Esophagus muscularis mucosa (tissue), 4 donors: ENCODE results near the gene CCDC88A. TPM values are rescaled to one million over a fixed set of nuclear protein-coding genes. Genes with fewer than 3 reads are reported as not detected.
"Not testable (repeated sequence)": the region's sequence is repeated elsewhere in the genome, so short reads cannot be mapped to it uniquely, and the experiment has no call there.

Experiments used
- DNase-seq: peaks from one replicate; pipeline ENCODE4 v3.0.0-alpha.2; 2017; ENCODE audit errors: extremely low spot score
- H3K27ac ChIP-seq, 4 donors: fragments of 200-600 bp; sonication (generic); replicated peaks in 1 of 4; 1 replicate in 3 of 4; 2 replicates in 1 of 4; pipeline ENCODE4 v1.5.1; 2016 to 2019; ENCODE audit warnings: mild to moderate bottlenecking in 1 of 4
- H3K27me3 ChIP-seq, 4 donors: fragments of 200-600 bp; sonication (generic); one replicate each; pipeline versions ENCODE4 v1.5.1 to v1.6.0; 2016 to 2019
- H3K36me3 ChIP-seq, 4 donors: fragments of 200-600 bp; sonication (generic); one replicate each; pipeline ENCODE4 v1.5.1; 2016 to 2019
- H3K4me1 ChIP-seq, 4 donors: fragments of 200-600 bp; sonication (generic); one replicate each; pipeline ENCODE4 v1.5.1; 2016 to 2019
- H3K4me3 ChIP-seq, 4 donors: fragments of 200-600 bp; sonication (generic); 1 replicate in 2 of 4; 2 replicates in 2 of 4; pipeline ENCODE4 v1.5.1; 2016 to 2019; ENCODE audit warnings: mild to moderate bottlenecking in 4 of 4, moderate library complexity in 1 of 4
- H3K9me3 ChIP-seq, 4 donors: fragments of 200-600 bp; sonication (generic); 1 replicate in 3 of 4; 2 replicates in 1 of 4; pipeline ENCODE4 v1.5.1; 2016 to 2019
- EP300 ChIP-seq: sonication (generic); formaldehyde crosslinking; IDR thresholded peaks from one replicate; pipeline ENCODE4 v1.6.1; 2017; ENCODE audit warnings: antibody characterized with exemption
- POLR2A ChIP-seq: fragments of 450-650 bp; IDR thresholded peaks from one replicate; pipeline ENCODE4 v1.6.1; 2017; ENCODE audit warnings: antibody characterized with exemption, moderate library complexity, mild to moderate bottlenecking, low read depth
- POLR2AphosphoS5 ChIP-seq, 2 donors: sonication (generic); formaldehyde crosslinking; IDR thresholded peaks; one replicate each; pipeline ENCODE4 v1.6.1; 2017; ENCODE audit warnings: antibody characterized with exemption in 2 of 2
- WGBS: methylation state at CpG from one replicate; pipeline ENCODE4 v1.1.5; 2018; 5-methylcytosine and 5-hydroxymethylcytosine counted together
- intact Hi-C: fragments of 100-400 bp; cut with DNase I; formaldehyde crosslinking; loops from one replicate; pipeline ENCODE4 v1.15.1; 2023
- total RNA-seq, 4 donors: library from RNA; depleted of rRNA; stranded (reverse); fragments of >200 nt; gene quantifications; one replicate each; pipeline versions ENCODE4 v1.1.0 to v1.2.1, GENCODE V29; 2016
- TF ChIP-seq, protein P1 (sequence below), 3 experiments: fragments of 200-600 bp in 2 of 3; fragments of 450-650 bp in 1 of 3; sonication (generic) in 2 of 3; IDR thresholded peaks; one replicate each; pipeline ENCODE4 v1.5.1; 2017 to 2019; ENCODE audit warnings: antibody characterized with exemption in 3 of 3, mild to moderate bottlenecking in 2 of 3, moderate library complexity in 1 of 3

CCDC88A gene
- total RNA-seq, 4 donors from 2014 or later: 29.7 to 58.6 (median 38.5) TPM

DNA sequence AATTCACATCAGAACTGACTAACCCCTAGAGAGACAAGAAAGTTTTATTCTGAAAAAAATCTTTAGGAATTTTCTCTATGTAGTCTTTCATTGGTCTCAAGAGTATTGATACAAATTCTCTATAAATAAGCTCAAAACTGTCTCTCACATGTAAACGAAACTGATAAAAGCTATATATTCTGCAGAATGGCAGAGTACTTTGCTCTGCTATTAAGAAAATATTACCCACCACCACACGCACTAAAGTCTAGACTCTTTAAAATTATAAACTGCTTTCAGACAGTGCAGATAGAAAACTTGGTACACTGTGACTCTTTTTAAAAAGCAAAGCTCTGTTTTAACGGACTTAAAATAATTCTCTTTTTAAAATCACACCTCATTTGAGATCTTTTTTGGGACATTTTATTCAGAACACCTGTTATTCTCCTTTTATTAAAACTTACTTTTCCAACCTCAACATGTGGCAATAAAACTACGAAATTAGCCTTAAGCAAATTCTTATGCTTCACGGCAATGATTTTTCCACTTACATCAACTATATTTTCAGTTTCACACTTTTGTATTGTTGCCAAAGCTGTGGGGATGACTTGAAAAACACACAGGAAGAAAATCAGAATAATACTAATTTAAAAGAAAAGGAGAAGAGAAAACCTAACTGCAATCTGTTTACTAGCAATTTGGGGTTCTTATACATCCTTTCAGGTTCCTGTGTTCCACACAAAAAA is 58.0 kb downstream of the CCDC88A start:
- no peak overlapping the region for H3K27ac ChIP-seq
- H3K27me3 ChIP-seq: no peaks in the 10 kb centered on the region
- H3K9me3 ChIP-seq: no peaks in the 10 kb centered on the region
- intact Hi-C loops: no loop called here
- DNase-seq: no peak
- WGBS: 80% methylated on average over 5 of the region's 5 CpGs
- H3K4me1 ChIP-seq: peaks cover 0 to 27% (median 23%) of the 10 kb centered on the region in 4 donors
- no peak overlapping the region for H3K4me3 ChIP-seq
- H3K36me3 ChIP-seq: no peaks in the 10 kb centered on the region
- TF ChIP-seq POLR2A: no peak
- no peak for TF ChIP-seq EP300
- TF ChIP-seq, protein P1, sequence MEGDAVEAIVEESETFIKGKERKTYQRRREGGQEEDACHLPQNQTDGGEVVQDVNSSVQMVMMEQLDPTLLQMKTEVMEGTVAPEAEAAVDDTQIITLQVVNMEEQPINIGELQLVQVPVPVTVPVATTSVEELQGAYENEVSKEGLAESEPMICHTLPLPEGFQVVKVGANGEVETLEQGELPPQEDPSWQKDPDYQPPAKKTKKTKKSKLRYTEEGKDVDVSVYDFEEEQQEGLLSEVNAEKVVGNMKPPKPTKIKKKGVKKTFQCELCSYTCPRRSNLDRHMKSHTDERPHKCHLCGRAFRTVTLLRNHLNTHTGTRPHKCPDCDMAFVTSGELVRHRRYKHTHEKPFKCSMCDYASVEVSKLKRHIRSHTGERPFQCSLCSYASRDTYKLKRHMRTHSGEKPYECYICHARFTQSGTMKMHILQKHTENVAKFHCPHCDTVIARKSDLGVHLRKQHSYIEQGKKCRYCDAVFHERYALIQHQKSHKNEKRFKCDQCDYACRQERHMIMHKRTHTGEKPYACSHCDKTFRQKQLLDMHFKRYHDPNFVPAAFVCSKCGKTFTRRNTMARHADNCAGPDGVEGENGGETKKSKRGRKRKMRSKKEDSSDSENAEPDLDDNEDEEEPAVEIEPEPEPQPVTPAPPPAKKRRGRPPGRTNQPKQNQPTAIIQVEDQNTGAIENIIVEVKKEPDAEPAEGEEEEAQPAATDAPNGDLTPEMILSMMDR (IDR thresholded peaks at IDR 0.05): no peak
- TF ChIP-seq POLR2AphosphoS5 (IDR thresholded peaks at IDR 0.05): no peak

DNA sequence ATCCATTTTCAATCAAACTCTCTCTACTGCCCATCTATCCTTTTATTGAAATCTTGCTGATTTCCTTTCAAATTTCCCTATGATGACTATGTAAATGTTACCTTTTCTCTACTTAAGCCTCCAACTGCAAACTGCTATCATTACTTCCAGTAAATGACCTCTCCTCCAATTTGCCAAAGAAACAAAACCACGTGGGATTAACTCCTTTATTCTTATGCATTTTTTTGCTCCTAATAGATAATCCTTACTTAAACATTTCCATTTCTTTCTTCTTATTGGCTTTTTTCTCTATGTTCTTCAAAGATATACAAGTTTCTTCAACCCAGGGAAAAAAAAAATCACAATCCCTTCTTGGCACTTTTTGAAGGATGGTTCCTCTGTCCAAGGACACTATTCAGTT is 61.2 kb downstream of the CCDC88A start:
- intact Hi-C loops: no loop called here
- 87% methylated on average over 1 of the region's 1 CpG for WGBS
- DNase-seq: no peak

DNA sequence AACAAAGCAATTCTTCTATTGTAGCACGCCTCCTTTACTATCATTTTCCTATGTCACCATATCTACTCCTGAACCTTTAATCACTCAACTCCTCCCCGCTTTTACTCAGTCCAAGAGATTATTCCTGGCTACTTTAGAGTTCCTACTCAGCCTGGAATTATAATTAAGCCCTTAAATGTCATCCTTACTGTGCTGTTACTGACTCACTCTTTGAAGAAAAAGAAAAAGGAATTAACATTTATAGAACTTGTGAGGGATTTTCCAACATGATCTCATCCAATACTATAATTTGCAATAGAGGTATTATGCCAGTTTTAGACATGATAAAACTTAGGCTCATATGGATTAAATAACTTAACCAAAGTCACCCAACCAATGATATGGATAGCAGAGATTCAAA is 61.7 kb downstream of the CCDC88A start:
- Histone ChIP-seq H3K9me3 (no peaks in the 10 kb centered on the region), H3K27ac (no peak overlapping the region), H3K4me3 (no peak overlapping the region), H3K27me3 (no peaks in the 10 kb centered on the region), H3K36me3 (peaks cover 0 to 20% (median 6%) of the 10 kb centered on the region in 4 donors), H3K4me1 (no peaks in the 10 kb centered on the region)
- no peak for DNase-seq
- TF ChIP-seq, protein P1 (IDR thresholded peaks at IDR 0.05): no peak
- no peak for TF ChIP-seq POLR2AphosphoS5 (IDR thresholded peaks at IDR 0.05)
- TF ChIP-seq POLR2A: no peak
- TF ChIP-seq EP300: no peak
- 85% methylated on average over 2 of the region's 2 CpGs for WGBS
- intact Hi-C loops: no loop called here

More for the DNA sequence above, 61.2 kb downstream of the CCDC88A start:
- no peak overlapping the region for H3K4me3 ChIP-seq
- peaks cover 0 to 2% (median under 1%) of the 10 kb centered on the region in 4 donors for H3K4me1 ChIP-seq
- peaks cover 0 to 20% (median 6%) of the 10 kb centered on the region in 4 donors for H3K36me3 ChIP-seq
- H3K27me3 ChIP-seq: no peaks in the 10 kb centered on the region
- TF ChIP-seq EP300 (no peak), POLR2AphosphoS5 (IDR thresholded peaks at IDR 0.05) (no peak), POLR2A (no peak)
- TF ChIP-seq, protein P1 (IDR thresholded peaks at IDR 0.05): no peak
- no peaks in the 10 kb centered on the region for H3K9me3 ChIP-seq
- H3K27ac ChIP-seq: no peak overlapping the region

DNA sequence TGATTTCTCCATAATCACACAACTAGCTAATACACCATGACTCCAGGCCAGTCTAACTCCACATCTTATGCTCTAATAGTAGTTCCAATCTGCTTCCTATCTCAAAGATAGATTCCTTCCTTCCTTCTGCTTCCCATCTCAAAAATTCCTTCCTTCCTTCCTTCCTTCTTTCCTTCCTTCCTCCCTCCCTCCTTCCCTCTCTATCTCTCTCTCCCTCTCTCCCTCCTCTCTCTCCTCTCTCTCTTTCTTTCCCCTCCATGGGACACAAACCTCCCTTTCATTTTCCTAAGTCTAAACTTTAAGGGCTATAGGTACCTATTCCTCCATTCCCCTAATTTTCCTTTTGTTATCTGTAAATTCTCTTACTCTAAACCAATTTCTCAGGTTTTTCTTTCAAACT is 62.5 kb downstream of the CCDC88A start:
- no peak for DNase-seq
- Histone ChIP-seq H3K27ac (no peak overlapping the region), H3K36me3 (peaks cover 0 to 20% (median 6%) of the 10 kb centered on the region in 4 donors), H3K9me3 (no peaks in the 10 kb centered on the region), H3K4me1 (no peaks in the 10 kb centered on the region), H3K27me3 (no peaks in the 10 kb centered on the region), H3K4me3 (no peak overlapping the region)
- intact Hi-C loops: no loop called here
- TF ChIP-seq, protein P1 (IDR thresholded peaks at IDR 0.05): no peak
- no peak for TF ChIP-seq POLR2A
- no peak for TF ChIP-seq POLR2AphosphoS5 (IDR thresholded peaks at IDR 0.05)
- TF ChIP-seq EP300: no peak

DNA sequence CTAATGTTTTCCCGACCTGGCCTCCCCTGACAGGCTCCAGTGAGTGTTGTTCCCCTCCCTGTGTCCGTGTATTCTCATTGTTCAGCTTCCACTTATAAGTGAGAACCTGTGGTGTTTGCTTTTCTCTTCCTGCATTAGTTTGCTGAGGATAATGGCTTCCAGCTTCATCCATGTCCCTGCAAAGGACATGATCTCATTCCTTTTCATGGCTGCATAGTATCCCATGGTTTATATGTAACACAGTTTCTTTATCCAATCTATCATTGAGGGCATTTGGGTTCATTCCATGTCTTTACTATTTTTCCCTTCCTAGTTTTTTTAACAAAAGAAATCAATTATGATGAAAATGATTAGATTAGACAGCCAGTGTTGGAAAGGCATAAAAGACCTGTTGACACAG is 63.5 kb downstream of the CCDC88A start:
- DNase-seq, H3K27ac ChIP-seq, intact Hi-C loops, H3K9me3 ChIP-seq, H3K4me3 ChIP-seq, H3K27me3 ChIP-seq, H3K4me1 ChIP-seq: not testable (repeated sequence)
- 98% methylated on average over 2 of the region's 2 CpGs for WGBS
- H3K36me3 ChIP-seq: peaks cover 0 to 30% (median 11%) of the 10 kb centered on the region in 4 donors
